Superior temporal gyrus (tissue), 1 donor: Measurements from ENCODE around the gene POLR2H.

Source experiments
- DNase-seq: peaks from one replicate; pipeline ENCODE4 v3.0.0-alpha.2; 2016; ENCODE audit errors: extremely low spot score

The POLR2H gene

DNA sequence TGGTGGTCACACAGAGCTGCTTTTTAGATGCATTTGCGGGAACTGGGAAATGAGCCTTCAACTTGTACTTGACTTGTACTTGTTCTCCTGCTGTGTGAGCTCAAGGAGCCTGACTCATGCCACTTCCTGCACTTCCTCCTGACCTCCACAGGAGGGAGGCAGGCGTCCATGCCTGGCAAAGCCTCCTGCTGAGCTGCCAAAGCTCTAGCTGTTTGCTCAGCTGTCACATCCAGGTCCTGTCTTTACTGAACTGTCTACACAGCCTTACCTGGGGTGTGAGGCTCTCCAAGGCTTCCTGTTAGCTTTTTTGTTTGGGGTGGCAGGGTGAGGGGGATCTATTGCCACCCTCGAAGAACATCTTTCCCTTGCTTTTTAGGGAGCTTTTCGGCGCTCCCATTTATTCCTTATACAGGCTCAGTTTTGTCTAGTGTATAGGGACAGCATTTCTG lies 10.1 kb downstream of the POLR2H start:
- DNase-seq: peak; percentile 86

DNA sequence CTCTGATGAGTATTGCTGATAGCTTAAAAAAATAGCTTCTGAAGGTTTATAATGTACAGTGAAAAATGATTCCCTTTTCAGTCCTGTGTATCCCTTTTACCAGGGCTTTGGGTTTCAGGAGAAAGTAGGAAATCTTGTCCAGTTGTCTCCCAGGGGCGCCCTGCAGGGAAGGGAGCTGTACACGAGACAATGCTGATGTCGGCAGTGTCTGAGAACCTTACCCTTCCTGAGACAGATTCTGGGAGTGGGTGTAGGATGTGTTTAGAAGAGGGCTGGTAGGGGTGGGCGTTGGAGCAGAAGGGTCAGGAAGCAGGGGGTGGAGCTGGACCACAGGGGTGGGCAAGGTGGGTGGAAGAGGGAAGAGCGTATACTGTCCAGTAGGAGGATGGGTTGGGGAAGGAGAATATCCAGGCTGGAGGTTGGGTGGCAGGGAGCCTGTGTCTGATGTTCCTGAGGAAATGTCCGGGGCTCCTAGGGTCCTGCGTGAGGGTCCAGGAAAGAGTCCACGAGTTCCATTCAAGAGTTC lies 10.8 kb downstream of the POLR2H start:
- DNase-seq: no peak

DNA sequence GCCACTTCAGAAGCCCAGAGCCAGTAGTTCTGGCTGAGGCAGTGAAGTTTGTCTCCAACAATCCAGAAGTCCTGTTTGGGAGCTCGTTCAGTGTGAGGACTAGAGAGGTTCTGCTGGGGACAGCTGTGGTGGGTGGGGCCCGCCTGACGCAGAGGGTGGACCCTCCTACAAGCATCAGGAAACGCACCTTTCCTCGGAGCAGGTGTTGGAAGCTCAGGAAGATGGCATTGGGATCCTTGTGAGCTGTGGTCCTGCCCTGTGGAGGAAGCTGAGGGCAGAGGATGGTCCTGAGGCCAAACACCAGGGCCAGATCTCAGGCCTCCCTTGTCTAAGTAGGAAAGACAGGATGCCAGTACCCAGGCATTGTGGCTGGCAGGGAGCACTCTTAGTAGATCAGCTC lies 11.4 kb downstream of the POLR2H start:
- no peak for DNase-seq

DNA sequence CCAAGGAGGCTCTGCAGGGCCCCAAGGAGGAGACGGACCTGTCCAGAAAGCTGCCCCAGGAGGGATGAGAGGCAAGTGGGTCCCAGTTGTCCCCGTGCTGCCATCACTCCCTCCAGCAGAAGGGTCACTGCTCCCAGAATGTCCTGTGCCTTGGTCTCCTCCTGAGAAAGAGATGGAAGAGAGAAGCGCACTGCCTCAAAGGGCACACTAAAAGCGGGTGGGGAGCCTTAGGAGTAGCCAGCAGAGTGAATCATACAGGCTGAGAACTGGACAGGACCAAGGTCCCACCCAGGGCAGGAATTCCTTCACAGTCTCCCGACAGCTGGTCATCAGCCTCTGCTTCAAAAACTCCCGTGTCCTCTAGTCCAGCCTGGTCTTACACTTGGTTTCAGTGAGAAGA lies 11.9 kb downstream of the POLR2H start:
- DNase-seq: no peak

DNA sequence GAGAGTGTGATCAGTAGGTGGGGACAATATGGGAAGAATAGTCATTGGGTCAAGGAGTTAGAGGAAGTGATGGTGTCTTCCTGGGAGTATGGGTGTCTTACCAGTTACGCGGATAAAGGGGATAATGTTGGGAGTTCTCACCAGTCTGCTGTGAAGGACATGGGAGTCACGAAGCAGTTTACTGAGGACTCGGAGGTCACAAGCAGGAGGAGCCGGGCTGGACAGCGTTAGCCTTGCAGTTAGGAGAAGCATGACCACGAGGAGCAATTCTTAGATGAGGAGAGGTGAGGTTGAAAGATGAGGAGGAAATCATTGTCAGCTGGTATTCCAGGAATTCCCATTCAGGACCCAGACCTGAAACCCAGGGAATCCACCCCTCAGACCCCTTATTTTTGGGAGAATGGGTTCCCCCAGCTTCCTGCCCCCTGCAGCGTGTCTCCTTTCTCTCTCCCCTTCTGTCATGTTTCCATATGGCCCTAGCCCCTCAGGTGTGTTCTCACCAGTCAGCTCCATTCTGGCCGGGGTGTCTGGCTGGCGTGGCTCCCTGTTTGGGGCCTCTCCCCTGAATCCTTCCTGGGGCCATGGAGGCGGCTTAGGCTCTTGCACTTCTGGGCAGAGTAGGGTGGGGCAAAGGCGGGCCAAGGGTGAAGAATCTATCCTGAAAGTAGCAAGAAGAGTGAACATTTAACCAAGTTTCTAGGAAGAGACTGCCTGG lies 14.4 kb downstream of the POLR2H start:
- DNase-seq: no peak

DNA sequence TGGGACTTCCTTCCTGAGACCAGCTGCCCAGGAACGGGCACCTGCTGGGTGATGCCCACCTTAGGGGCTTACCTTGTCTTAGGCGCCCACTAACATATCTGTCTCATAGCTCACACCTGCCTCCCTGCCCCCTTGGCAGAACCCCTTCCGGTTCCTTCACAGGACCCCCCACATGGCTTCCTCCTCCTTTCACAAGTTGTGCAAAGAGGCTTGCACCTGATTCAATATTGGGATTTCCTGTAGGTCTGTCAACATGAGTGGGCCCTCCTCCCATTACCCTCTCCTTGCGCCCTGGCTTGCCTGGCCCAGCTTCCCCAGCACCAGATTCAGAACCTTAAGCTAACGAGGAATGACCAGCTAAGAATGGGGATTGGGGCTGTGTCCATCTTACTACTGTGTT lies 15.9 kb downstream of the POLR2H start:
- no peak for DNase-seq

DNA sequence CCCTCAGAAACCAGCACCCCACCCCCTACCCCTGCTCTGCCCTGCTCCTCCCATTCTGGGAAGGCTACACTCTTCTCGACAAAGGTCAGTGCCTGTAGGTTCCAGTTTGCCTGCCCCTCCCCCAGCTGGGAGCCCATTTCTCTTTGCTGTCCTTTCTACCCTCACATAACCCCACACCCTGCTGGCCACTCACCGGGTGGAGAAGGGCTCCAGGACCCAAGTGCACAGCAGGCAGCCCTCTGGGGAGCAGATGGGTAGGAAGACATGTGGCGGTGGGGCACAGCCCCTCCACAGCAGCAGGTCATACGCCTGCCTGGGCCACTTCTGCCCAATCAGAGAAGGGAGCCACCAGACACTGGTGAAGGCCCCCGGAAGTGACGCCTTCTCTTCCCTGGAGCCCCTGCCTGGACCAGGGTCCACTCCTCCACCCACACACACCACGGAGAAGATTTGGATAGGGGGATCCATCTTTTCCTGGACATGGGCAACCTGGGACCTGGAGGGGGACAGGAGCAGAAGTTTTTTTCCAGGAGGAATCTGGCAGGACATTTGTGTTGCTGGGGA lies 16.5 kb downstream of the POLR2H start, which contains the start of gene THPO:
THPO (minus strand) TSS at position 326 of the 564 bp plus-strand sequence. CDS start 1,948 bp downstream, outside the sequence.
- no peak for DNase-seq

DNA sequence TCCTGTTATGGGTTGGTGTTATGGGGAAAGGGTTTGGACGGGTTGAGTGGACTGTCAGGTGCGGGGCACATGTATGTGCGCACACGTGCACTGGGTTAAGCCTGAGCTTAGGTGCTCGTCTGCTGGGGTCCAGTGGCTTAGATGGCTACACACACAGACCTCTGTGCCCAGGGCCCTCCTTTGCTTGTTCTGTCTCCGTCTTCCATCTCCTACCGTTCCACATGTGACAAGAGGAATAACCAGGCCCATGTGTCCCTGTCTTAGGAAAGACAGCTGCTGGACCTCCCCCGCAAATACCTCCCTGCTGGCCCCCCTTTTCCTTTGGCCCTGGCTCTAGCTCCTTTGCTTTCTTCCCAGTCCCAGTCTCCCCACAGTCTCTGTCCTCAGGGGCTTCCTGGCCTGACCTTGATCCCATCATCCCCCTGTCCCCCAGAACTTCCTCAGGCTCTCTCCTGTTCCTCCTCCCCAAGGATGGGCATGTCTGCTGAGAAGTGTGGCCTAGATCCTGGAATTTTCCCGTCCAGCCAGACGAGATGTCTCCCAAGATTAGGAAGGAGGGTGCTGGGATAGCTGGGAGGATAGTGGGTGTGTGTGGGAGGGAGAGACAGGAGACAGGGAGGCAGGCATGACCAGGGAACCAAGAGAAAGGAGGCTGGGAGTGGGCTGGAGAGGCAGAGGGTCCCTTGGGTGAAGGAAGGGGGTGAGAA lies 17.3 kb downstream of the POLR2H start:
- DNase-seq: no peak

DNA sequence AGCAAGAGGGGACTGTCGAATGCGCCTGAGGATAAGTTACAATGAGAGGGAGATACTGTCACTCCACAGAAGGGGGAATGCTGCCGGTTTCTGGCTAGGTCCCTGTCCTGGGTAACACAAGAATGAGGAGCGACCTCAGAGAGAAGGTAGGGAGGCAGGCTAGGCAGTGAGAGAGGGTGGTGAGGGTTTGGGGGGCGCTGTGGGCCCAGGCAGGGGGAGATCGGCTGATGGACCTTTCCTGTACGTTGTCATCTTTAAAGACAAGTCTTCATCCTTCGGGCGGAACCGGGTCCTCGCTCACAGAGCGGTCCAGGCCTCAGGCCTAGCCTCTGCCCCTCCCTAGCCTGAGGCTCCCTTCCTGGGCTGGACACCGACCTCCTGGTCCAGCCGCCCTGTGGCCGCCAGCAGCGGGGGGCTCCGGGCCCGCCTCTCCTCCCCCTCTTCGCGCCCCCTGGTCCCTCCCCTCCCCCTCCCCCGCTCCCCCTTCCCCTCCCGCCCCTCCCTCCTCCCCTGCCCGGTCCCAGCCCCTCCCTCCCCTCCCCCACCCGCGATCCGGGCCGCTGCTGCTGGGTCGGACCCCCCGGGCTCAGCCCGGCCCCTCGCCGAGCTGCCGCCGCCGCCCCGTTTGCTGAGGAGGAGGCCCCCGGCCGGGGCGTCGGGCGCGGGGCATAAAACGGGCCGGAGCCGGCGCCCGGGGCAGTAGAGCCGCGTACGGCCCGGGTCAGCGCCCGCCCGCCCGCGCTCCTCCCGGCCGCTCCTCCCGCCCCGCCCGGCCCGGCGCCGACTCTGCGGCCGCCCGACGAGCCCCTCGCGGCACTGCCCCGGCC lies 18.1 kb downstream of the POLR2H start, which contains the start of gene CHRD:
CHRD (plus strand) TSS at position 697 of the 827 bp plus-strand sequence. CDS start 265 bp downstream, outside the sequence.
- no peak for DNase-seq

DNA sequence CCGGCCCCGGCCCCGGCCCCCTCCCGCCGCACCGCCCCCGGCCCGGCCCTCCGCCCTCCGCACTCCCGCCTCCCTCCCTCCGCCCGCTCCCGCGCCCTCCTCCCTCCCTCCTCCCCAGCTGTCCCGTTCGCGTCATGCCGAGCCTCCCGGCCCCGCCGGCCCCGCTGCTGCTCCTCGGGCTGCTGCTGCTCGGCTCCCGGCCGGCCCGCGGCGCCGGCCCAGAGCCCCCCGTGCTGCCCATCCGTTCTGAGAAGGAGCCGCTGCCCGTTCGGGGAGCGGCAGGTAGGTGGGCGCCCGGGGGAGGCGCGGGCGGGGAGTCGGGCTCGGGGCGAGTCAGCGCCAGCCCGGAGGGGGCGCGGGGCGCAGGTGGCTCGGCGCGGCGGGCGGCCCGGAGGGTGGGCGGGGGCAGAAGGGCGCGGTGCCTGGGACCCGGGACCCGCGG lies 18.7 kb downstream of the POLR2H start:
- no peak for DNase-seq

DNA sequence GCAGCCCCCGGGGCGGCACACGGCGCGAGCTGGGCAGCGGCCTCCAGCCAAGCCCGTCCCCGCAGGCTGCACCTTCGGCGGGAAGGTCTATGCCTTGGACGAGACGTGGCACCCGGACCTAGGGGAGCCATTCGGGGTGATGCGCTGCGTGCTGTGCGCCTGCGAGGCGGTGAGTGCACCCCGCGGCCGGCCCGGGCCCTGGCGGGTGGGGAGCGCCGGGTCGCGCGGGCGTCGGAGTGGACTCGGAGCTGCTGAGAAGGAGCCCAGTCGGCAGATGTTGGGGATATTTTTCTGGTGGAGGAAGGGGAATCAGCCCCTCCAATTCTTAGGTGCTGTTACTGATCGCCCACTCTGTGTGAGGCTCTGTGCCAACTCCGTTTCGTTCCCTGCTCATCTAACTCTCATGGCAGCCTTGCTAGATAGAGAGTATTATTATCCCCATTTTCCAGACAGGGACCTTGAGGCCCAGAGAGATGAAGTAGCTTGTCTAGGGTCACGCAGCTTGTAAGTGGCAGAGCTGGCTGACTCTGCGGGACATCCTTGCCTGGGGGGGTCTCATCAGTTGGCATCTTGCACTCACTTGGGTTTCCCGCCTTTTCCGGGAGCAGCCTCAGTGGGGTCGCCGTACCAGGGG lies 19.2 kb downstream of the POLR2H start:
- peak; percentile 31 for DNase-seq

DNA sequence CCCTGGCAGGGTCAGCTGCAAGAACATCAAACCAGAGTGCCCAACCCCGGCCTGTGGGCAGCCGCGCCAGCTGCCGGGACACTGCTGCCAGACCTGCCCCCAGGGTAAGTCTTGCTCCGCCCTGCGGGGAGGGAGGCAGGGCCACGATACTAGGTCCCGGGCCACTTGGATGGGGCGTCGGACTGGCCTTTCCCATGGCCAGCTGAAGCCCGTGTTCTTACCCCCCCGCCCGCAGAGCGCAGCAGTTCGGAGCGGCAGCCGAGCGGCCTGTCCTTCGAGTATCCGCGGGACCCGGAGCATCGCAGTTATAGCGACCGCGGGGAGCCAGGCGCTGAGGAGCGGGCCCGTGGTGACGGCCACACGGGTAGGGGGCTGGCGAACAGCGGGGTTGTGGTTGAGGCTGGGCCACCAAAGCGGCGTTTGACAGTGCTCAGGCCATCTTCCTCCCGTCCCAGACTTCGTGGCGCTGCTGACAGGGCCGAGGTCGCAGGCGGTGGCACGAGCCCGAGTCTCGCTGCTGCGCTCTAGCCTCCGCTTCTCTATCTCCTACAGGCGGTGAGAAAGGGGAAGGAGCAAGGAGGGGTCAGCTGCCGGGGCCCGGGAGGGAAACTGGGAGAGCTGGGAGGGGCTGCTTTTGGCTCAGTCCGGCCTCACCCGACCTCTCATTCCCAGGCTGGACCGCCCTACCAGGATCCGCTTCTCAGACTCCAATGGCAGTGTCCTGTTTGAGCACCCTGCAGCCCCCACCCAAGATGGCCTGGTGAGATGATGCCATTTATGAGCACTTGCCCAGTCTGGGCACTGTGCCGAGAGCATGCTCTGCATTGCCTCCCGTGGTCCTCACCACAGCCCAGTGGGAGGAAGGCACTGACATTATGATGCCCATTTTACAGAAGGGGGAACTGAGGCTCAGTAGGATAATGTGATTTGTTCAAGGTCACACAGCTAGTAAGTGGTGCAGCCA lies 20.0 kb downstream of the POLR2H start:
- no peak for DNase-seq

DNA sequence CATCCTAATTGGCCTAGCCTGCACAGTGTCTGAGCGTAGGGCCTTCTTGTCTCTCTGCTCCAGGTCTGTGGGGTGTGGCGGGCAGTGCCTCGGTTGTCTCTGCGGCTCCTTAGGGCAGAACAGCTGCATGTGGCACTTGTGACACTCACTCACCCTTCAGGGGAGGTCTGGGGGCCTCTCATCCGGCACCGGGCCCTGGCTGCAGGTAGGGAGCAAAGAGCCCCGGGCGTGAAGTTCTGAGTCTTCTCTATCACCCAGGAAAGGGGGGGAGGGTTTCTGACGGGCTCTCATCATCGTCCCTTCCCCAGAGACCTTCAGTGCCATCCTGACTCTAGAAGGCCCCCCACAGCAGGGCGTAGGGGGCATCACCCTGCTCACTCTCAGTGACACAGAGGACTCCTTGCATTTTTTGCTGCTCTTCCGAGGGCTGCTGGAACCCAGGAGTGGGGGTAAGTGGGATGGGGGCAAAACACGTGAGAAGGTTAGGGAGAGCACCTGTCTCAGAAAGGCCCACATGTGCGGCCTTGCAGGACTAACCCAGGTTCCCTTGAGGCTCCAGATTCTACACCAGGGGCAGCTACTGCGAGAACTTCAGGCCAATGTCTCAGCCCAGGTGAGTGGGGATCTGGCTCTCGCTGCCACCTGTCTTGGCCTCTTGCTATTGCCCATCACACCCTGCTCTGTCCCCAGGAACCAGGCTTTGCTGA lies 21.0 kb downstream of the POLR2H start:
- DNase-seq: no peak

DNA sequence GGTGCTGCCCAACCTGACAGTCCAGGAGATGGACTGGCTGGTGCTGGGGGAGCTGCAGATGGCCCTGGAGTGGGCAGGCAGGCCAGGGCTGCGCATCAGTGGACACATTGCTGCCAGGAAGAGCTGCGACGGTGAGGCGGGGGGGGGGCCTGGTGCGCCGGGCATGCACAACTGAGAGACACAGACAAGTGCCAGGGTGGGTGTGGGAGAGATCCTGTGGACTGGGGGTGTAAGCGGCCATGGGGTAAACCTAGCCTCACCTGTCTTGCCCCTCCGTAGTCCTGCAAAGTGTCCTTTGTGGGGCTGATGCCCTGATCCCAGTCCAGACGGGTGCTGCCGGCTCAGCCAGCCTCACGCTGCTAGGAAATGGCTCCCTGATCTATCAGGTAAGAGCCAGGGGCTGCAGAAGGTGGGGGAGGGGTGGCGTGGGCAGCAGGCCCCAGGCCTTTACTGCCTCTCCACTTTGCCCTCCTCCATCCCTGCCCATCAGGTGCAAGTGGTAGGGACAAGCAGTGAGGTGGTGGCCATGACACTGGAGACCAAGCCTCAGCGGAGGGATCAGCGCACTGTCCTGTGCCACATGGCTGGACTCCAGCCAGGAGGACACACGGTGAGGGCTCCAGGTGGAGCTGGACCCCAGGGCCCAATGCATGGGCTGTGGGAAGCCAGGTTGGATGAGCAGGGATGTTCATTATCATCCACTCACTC lies 21.7 kb downstream of the POLR2H start:
- no peak for DNase-seq

DNA sequence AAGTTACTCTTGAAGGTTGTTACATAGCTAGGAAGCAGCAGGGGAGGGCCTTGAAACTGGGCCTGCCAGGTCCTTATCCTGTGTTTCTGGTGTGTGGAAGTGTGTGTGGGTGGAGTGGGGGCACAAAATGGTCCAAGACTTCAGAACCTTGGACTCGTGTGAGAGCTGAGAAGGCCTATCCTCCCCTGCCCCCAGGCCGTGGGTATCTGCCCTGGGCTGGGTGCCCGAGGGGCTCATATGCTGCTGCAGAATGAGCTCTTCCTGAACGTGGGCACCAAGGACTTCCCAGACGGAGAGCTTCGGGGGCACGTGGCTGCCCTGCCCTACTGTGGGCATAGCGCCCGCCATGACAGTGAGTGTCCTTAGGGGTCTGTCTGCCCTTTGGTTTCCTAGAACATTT lies 22.8 kb downstream of the POLR2H start:
- no peak for DNase-seq

DNA sequence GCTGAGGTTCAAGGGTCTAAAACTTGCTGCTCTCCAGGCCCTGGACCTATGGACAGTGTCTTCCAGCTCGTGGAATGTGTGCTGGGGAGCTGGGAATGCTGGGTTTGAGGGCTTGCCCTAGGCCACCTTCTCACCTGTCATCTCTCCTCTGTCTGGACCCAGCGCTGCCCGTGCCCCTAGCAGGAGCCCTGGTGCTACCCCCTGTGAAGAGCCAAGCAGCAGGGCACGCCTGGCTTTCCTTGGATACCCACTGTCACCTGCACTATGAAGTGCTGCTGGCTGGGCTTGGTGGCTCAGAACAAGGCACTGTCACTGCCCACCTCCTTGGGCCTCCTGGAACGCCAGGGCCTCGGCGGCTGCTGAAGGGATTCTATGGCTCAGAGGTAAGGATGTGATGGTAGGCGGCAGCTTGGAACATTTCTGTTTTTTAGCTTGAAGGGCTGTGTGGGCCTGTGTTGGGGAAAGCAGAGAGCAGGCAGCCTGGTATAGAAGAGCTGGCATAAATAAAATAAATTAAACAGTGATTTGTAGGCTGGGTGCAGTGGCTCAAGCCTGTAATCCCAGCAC lies 23.4 kb downstream of the POLR2H start:
- DNase-seq: no peak

DNA sequence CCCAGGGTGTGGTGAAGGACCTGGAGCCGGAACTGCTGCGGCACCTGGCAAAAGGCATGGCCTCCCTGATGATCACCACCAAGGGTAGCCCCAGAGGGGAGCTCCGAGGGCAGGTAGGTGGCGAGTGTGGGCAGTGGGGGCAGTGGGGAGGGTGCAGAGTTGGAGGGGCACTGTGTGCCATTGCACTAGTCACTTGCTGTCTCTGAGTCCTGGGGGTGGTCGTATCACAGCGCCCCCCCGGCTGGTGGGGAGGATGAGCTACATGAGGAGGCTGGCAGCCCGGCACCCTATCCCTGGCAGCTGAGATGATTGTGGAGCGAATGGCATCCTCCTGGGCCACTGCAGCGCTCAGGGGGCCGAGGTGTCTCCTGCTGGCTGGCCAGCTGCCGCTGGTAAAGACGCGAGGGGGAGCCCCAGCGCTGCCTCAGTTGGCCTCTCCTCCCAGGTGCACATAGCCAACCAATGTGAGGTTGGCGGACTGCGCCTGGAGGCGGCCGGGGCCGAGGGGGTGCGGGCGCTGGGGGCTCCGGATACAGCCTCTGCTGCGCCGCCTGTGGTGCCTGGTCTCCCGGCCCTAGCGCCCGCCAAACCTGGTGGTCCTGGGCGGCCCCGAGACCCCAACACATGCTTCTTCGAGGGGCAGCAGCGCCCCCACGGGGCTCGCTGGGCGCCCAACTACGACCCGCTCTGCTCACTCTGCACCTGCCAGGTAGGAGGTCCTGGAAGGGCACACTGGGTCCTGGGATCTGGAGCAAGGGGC lies 24.7 kb downstream of the POLR2H start:
- no peak for DNase-seq
